HG03571 (cell line): Measurements from ENCODE around the gene CBX4.

ENCODE experiments used
- ATAC-seq: cut with Tn5 transposase; IDR thresholded peaks from one replicate; pipeline ENCODE4 v1.9.1; 2021; ENCODE audit not compliant: unreplicated experiment

Gene CBX4

DNA sequence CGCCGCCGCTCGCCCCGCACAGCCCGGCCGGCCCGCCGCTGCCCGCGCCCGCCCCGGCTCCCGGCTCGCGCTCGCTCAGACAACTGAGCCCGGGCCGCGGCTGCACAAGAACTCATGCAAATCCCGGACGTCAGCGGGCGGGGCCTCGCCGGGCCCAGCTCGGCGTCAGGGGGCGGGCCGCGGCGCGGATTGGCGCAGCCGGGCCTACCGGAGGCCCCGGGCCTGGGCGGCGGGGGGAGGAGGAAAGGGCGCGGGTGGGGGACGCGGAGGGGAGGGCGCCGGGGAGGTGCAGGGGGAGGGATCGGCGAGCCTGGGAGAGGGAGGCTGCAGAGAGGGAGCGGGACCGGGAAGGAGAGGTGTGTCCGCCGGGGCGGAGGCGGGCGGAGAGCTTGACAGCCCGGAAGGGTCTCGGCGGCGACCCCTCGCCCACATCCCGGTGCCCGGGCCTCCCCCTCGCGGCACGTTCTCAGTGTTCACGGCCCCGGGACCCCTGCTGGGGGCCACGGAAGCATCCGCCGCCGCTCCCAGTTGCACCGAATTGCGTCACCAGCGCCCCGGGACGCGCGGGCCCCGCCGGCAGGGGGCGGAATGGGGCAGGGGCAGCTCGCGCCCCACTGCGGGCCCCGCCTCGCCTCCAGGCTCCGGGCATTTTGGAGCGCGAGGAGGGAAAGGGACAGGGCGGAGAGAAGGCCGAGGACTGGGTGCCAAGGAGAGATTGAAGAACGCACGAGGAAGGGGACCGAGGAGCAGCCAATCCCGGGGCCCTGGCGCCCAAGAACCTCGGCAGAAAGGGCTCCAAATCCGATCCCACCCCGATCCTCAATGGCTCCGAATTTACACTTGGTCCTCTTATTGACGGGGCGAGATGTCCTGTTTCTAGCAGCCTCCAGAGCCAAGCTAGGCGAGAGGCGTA is at the start of gene CBX4:
Gene CBX4, minus strand, starts transcription at position 85 of the 913 bp plus-strand sequence. CDS start 189 bp downstream, outside the sequence.
- peak; percentile 43 for ATAC-seq

- ATAC-seq = no peak
Measured at GRCh38 chr17:79888009-79888540, 48.8 kb upstream of the CBX4 start.

- ATAC-seq = no peak
Measured at GRCh38 chr17:79887451-79887991, 48.3 kb upstream of the CBX4 start.

- ATAC-seq = no peak
Measured at GRCh38 chr17:79883202-79883601, 44.0 kb upstream of the CBX4 start.

DNA sequence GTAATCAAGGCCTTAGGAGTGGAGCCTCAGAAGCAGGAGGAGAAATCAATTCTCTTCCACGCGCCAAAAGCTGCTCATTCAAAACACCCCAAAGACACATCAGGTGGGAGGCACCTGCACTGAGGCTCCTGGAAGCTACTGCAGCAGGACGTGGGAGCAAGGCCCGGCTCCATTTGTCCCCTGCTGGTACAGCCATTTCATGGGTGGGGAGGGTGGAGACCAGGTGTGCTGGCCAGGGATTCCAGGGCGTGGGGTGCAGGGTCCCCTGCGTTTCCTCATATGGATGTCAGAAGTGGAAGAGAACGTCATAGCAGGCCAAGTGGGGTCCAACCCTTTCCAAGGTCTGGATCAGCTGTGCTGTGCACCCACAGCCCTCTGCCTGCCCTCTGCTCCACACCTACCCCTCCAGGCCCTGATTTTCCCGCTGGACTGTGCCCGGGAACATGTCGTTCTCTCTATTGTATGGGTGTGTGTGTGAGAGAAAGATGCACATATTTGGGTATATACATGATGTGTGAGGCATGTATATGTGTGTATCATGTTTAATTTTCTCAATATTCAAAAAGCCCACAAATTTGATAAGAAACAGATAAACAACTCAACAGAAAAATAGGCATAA is 39.2 kb upstream of the CBX4 start:
- no peak for ATAC-seq

DNA sequence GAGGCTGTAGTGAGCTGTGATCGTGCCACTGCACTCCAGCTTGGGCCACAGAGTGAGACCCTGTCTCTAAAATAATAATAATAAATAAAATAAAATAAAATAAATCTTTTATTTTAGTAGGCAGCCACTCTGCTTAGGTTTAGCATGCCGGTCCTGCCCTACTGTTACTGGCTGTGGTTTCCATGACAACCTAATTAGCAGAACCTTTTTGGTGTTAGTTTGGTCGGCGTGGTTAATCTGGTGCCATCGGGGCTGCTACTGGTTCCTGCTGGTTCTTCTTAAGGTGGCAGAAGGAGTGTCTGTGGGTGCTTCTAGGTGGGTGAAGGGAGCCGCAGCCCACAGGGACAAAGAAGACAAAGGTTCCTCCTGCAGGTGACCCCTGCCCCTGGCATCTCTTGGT is 37.8 kb upstream of the CBX4 start:
- no peak for ATAC-seq

- no peak for ATAC-seq
Measured at GRCh38 chr17:79875511-79875910, 36.3 kb upstream of the CBX4 start.

GRCh38 chr17:79874329-79874981 is 35.2 kb upstream of the CBX4 start:
- ATAC-seq = no peak

GRCh38 chr17:79873583-79873982 is 34.3 kb upstream of the CBX4 start:
- no peak for ATAC-seq

DNA sequence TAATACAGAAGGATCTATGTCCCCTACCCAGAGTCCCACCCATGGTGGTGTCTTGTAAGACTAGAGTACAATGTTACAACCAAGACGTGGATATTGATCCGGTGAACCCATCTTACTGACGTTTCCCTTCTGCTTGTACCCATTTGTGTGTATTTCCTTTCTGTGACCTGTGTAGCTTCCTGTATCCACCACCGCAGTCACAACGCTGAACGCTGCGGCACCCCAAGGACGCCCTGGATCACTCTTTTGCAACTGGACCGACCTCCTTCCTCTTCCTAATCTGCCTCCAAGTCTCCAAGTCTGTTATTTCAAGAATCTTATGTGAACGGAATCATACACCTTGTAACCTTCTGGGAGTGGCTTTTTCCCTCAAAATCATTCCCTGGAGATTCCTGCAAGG is 33.5 kb upstream of the CBX4 start:
- ATAC-seq = no peak

- ATAC-seq = no peak
Measured at GRCh38 chr17:79871131-79871530, 31.9 kb upstream of the CBX4 start.

DNA sequence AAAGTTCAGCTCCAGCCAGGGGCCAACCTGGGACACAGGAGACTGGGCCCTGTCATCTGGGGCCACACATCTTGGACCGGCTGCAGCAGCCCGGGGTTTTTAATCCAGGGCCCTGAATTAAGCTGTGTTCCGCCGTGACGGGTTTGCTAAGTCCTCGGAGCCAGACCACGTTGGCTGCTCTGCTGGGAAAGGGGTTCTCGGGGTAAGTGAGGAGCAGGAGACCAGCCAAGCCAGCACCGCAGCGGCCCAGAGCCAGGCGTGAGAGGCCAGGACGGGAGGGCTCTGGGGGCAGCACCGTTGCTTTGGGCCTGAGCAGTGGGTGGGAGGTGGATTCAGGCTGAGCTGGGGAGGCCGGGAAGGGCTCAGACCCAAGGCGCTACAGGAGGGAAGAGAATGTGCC is 31.3 kb upstream of the CBX4 start:
- ATAC-seq = no peak

GRCh38 chr17:79866791-79867518 is 27.7 kb upstream of the CBX4 start:
- ATAC-seq = no peak

DNA sequence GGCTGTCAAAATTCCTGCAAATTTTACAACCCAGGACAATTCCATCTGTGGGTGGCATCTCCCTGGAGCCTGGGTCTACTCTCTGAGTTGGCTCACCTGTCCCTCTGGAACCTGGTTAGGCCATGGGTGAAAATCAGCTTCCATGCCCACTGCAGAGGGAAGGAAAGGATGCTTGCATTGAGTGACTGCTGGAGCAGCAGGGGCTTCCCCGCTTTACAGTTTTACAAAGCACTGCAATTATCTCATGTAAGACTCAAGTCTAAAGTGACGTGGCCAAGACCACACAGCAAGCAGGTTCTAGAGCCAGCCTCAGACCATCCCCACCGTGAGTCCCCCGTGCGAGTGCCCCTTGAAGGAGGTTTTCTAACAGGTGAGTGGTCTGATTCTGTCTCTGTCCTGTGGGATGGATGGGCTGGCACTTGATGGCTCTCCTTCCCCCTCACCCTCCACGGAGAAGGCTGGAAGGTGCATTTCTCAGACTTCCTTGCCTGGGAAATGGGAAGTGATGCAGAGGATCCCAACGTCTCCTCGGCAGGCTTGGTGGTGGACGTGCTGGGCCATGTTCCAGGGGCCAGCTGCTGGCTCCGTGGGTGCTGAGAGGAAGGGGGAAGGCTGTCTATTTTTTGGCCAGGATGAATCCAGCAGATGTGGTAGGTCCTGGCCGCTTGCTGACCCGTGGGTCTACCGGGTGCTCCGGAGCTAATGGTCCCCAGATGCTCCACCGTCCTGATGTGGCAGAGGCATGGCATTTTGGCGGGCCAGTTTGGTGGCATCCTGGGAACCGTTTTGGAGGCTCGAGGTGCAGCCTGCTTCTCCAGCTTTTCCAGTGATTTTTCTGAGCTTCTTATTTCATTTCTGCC is 26.3 kb upstream of the CBX4 start:
- ATAC-seq = no peak

GRCh38 chr17:79864617-79865250 is 25.5 kb upstream of the CBX4 start:
- no peak for ATAC-seq

- ATAC-seq = no peak
Measured at GRCh38 chr17:79864147-79864546, 24.9 kb upstream of the CBX4 start.

GRCh38 chr17:79862771-79863440 is 23.7 kb upstream of the CBX4 start:
- no peak for ATAC-seq

GRCh38 chr17:79862238-79862637 is 23.0 kb upstream of the CBX4 start:
- no peak for ATAC-seq
